CD4-positive, alpha-beta T cell (primary cell): ENCODE results near the gene NDUFS7. TPM values are rescaled to one million over a fixed set of nuclear protein-coding genes. Genes with fewer than 3 reads are reported as not detected.

ENCODE experiments used
- ATAC-seq: fragments of 200-7000 bp; cut with Tn5 transposase; one replicate; pipeline ENCODE4 v1.10.0; 2022; ENCODE audit warnings: mild to moderate bottlenecking; ENCODE audit not compliant: poor library complexity
- CTCF ChIA-PET: fragments of 350-600 bp; sonication (Branson Sonifier 250); formaldehyde crosslinking; loops from one replicate; lab custom pipeline; 2021; ENCODE audit warnings: antibody characterized with exemption, inconsistent platforms; lab: Charles Lee
- POLR2A ChIA-PET: fragments of 350-600 bp; sonication (Branson Sonifier 250); formaldehyde crosslinking; loops from one replicate; lab custom pipeline; 2021; ENCODE audit warnings: antibody characterized with exemption, inconsistent platforms; lab: Charles Lee
- DNase-seq, 14 experiments: peaks; one replicate each; pipeline ENCODE4 v3.0.0-alpha.2; 2013 to 2020; ENCODE audit warnings: mixed read lengths in 2 of 14
- H3K27ac ChIP-seq, 2 donors: one replicate each; pipeline versions ENCODE4 v1.5.1 to v1.7.0; 2013; ENCODE audit warnings: low read length in 2 of 2, low read depth in 1 of 2, mild to moderate bottlenecking in 1 of 2
- H3K27me3 ChIP-seq, 2 experiments: 1 replicate in 1 of 2; 2 replicates in 1 of 2; pipeline versions ENCODE4 v1.6.1 to v1.7.0; 2013; ENCODE audit warnings: low read length in 2 of 2, control low read depth in 1 of 2, mild to moderate bottlenecking in 1 of 2, moderate library complexity in 1 of 2; ENCODE audit not compliant: insufficient read depth in 2 of 2, control insufficient read depth in 1 of 2
- H3K36me3 ChIP-seq: one replicate; pipeline ENCODE4 v1.6.1; 2013; ENCODE audit warnings: low read length, control low read depth; ENCODE audit not compliant: insufficient read depth
- H3K4me1 ChIP-seq: one replicate; pipeline ENCODE4 v1.6.1; 2013; ENCODE audit warnings: low read length, control low read depth; ENCODE audit not compliant: insufficient read depth
- H3K4me3 ChIP-seq: one replicate; pipeline ENCODE4 v1.5.1; 2013; ENCODE audit warnings: mild to moderate bottlenecking, low read length, moderate library complexity
- H3K9me3 ChIP-seq, 2 experiments: 1 replicate in 1 of 2; 2 replicates in 1 of 2; pipeline versions ENCODE4 v1.6.1 to v1.7.0; 2013; ENCODE audit warnings: low read length in 2 of 2, mild to moderate bottlenecking in 2 of 2, control low read depth in 1 of 2, moderate library complexity in 1 of 2; ENCODE audit not compliant: control insufficient read depth in 1 of 2, insufficient read depth in 1 of 2
- H3K27ac Mint-ChIP-seq: one replicate; pipeline ENCODE4 v1.8.0; 2020; ENCODE audit warnings: mixed read lengths
- H3K27me3 Mint-ChIP-seq: one replicate; pipeline ENCODE4 v1.8.0; 2021; ENCODE audit warnings: mixed read lengths
- H3K36me3 Mint-ChIP-seq: one replicate; pipeline ENCODE4 v1.8.0; 2021; ENCODE audit warnings: low read depth, mixed read lengths
- H3K4me1 Mint-ChIP-seq: one replicate; pipeline ENCODE4 v1.8.0; 2021; ENCODE audit warnings: low read depth, mixed read lengths
- H3K4me3 Mint-ChIP-seq: one replicate; pipeline ENCODE4 v1.8.0; 2020; ENCODE audit warnings: mild to moderate bottlenecking, mixed read lengths
- H3K9me3 Mint-ChIP-seq: one replicate; pipeline ENCODE4 v1.8.0; 2020; ENCODE audit warnings: mixed read lengths
- intact Hi-C, 2 experiments: fragments of 100-400 bp; cut with DNase I in 1 of 2; cut with micrococcal nuclease in 1 of 2; formaldehyde crosslinking; loops; one replicate each; pipeline versions ENCODE4 v1.15.1 to v1.9.0; 2023 to 2025; cut with DNase I, micrococcal nuclease
- total RNA-seq, 174 experiments: library from RNA in 2 of 174; stranded (reverse) in 2 of 174; gene quantifications; one replicate each; pipeline ENCODE4 v1.2.3 and lab custom pipeline; 2021 to 2026
- TF ChIP-seq, protein P1 (sequence below): fragments of 200-600 bp; IDR thresholded peaks from one replicate; pipeline ENCODE4 v1.8.0; 2022; ENCODE audit warnings: antibody characterized with exemption, mild to moderate bottlenecking

The NDUFS7 gene
- total RNA-seq, 2 experiments from 2014 or later, result 40.0 to 42.6 TPM

GRCh38 chr19:1384085-1384462 lies 367 bp downstream of the NDUFS7 start:
- peak overlapping the region; percentile 98 for H3K27ac Mint-ChIP-seq

DNA sequence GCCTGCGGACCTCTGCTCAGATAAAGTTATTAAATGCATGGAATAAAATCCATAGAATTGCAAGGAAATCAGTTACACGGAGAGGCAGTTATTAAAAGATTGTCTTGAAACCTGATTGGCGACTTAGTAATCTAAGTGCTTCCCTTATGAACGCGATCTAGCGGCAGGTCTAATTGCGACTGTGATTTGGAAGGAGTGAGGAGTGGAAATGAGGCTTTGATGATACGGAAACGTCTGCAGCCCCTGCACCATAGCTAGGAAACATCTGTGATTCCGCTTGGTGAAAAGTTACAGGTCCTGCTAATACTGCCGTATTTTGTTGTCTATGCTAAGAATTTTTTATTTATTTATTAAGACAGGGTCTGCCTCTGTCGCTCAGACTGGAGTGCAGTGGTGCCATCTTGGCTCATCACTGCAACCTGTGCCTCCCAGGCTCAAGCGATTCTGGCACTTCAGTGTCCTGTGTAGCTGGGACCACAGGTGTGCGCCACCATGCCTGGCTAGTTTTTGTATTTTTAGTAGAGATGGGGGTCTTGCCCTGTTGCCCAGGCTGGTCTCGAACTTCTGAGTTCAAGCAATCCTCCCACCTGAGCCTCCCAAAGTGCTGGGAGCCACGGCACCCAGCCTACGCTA lies 887 bp downstream of the NDUFS7 start:
- ChIA-PET CTCF (interaction anchor here (1.0 kb wide), 1 partner anchor 140 kb away, joined by 3 read pairs; no protein-coding TSS in a partner anchor), POLR2A (interaction anchor here (1.3 kb wide), 1 partner anchor 116 kb away, joined by 3 read pairs; no protein-coding TSS in a partner anchor)
- peaks cover 19% of the 10 kb centered on the region for H3K4me1 Mint-ChIP-seq
- TF ChIP-seq, protein P1, sequence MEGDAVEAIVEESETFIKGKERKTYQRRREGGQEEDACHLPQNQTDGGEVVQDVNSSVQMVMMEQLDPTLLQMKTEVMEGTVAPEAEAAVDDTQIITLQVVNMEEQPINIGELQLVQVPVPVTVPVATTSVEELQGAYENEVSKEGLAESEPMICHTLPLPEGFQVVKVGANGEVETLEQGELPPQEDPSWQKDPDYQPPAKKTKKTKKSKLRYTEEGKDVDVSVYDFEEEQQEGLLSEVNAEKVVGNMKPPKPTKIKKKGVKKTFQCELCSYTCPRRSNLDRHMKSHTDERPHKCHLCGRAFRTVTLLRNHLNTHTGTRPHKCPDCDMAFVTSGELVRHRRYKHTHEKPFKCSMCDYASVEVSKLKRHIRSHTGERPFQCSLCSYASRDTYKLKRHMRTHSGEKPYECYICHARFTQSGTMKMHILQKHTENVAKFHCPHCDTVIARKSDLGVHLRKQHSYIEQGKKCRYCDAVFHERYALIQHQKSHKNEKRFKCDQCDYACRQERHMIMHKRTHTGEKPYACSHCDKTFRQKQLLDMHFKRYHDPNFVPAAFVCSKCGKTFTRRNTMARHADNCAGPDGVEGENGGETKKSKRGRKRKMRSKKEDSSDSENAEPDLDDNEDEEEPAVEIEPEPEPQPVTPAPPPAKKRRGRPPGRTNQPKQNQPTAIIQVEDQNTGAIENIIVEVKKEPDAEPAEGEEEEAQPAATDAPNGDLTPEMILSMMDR, result no peak
- peak overlapping the region; percentile 49 to 70 for H3K27ac ChIP-seq
- peak overlapping the region; percentile 97 for H3K4me3 Mint-ChIP-seq
- H3K27me3 Mint-ChIP-seq, result peaks cover 11% of the 10 kb centered on the region
- intact Hi-C loops, result no loop called here
- peaks cover 25% of the 10 kb centered on the region for H3K36me3 ChIP-seq
- no peaks in the 10 kb centered on the region for H3K9me3 ChIP-seq
- H3K9me3 Mint-ChIP-seq, result no peaks in the 10 kb centered on the region
- peak overlapping the region; percentile 98 for H3K27ac Mint-ChIP-seq
- H3K36me3 Mint-ChIP-seq, result peaks cover 35% of the 10 kb centered on the region
- H3K4me3 ChIP-seq, result peak overlapping the region; percentile 92
- DNase-seq (peak in 1 of 14 experiments; percentile 35), ATAC-seq (no peak)
- no peaks in the 10 kb centered on the region for H3K27me3 ChIP-seq
- H3K4me1 ChIP-seq, result peaks cover 34% of the 10 kb centered on the region

More at GRCh38 chr19:1384085-1384462, 367 bp downstream of the NDUFS7 start:
- ChIA-PET CTCF (interaction anchor here (1.0 kb wide), 1 partner anchor 140 kb away, joined by 3 read pairs; no protein-coding TSS in a partner anchor), POLR2A (interaction anchor here (1.3 kb wide), 1 partner anchor 115 kb away, joined by 3 read pairs; no protein-coding TSS in a partner anchor)
- peaks cover 34% of the 10 kb centered on the region for H3K4me1 ChIP-seq
- peaks cover 11% of the 10 kb centered on the region for H3K27me3 Mint-ChIP-seq
- no peaks in the 10 kb centered on the region for H3K27me3 ChIP-seq
- TF ChIP-seq, protein P1, result no peak
- DNase-seq, result no peak
- H3K4me3 Mint-ChIP-seq, result peak overlapping the region; percentile 97
- intact Hi-C loops, result no loop called here
- H3K4me1 Mint-ChIP-seq, result peaks cover 19% of the 10 kb centered on the region
- peaks cover 30% of the 10 kb centered on the region for H3K36me3 Mint-ChIP-seq
- no peak for ATAC-seq
- H3K27ac ChIP-seq, result peak overlapping the region; percentile 49 to 70
- H3K9me3 Mint-ChIP-seq, result no peaks in the 10 kb centered on the region
- peak overlapping the region; percentile 92 for H3K4me3 ChIP-seq
- no peaks in the 10 kb centered on the region for H3K9me3 ChIP-seq
- H3K36me3 ChIP-seq, result peaks cover 19% of the 10 kb centered on the region

DNA sequence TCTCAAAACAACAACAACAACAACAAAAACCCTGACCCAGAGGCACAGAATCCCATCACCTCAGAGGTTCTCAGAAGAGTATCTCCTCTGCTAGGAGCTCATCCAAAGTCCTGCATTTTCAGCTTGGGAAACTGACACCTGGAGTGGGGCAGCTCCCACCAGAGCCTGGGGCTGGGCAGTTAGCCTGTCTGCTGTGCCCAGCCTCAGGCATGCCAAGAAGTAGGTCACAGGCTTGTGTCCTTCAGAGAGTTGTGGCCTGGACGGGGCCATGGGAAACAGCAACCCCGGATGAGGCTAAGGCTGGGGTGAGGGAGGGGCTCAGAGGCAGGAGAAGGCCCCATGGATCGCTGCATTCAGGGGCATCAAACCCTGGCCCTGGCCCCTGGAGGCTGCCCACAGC lies 2.1 kb downstream of the NDUFS7 start:
- CTCF ChIA-PET, result no interaction called here
- peaks cover 34% of the 10 kb centered on the region for H3K4me1 ChIP-seq
- TF ChIP-seq, protein P1, result no peak
- no peaks in the 10 kb centered on the region for H3K27me3 ChIP-seq
- H3K4me3 ChIP-seq, result no peak overlapping the region
- Mint-ChIP-seq H3K4me1 (peaks cover 19% of the 10 kb centered on the region), H3K36me3 (peaks cover 43% of the 10 kb centered on the region), H3K9me3 (no peaks in the 10 kb centered on the region), H3K27me3 (peaks cover 11% of the 10 kb centered on the region), H3K27ac (no peak overlapping the region), H3K4me3 (peak overlapping the region; percentile 97)
- POLR2A ChIA-PET, result no interaction called here
- H3K9me3 ChIP-seq, result no peaks in the 10 kb centered on the region
- peaks cover 33% of the 10 kb centered on the region for H3K36me3 ChIP-seq
- ATAC-seq, result no peak
- H3K27ac ChIP-seq, result no peak overlapping the region
- no peak for DNase-seq
- intact Hi-C loops, result no loop called here
